Gastrocnemius medialis (tissue), 4 donors: Measurements from ENCODE around the gene AK8. TPM values are rescaled to one million over a fixed set of nuclear protein-coding genes. Genes with fewer than 3 reads are reported as not detected.

ENCODE experiments used
- ATAC-seq, 2 donors: fragments of 150-250 bp; one replicate each; pipeline ENCODE4 v1.9.1; 2016
- DNase-seq, 2 donors: peaks; one replicate each; pipeline ENCODE4 v3.0.0-alpha.2; 2019
- H3K27ac ChIP-seq, 4 donors: fragments of 200-600 bp; sonication (generic); 1 replicate in 1 of 4; 2 replicates in 3 of 4; pipeline ENCODE4 v1.5.1; 2016 to 2018; ENCODE audit warnings: mild to moderate bottlenecking in 2 of 4, moderate library complexity in 1 of 4
- H3K27me3 ChIP-seq, 3 donors: fragments of 200-600 bp; sonication (generic) in 2 of 3; 1 replicate in 1 of 3; 2 replicates in 2 of 3; pipeline versions ENCODE4 v1.5.1 to v1.6.0; 2016 to 2019; ENCODE audit warnings: mild to moderate bottlenecking in 1 of 3, moderate library complexity in 1 of 3
- H3K36me3 ChIP-seq, 2 donors: fragments of 200-600 bp; sonication (generic) in 1 of 2; one replicate each; pipeline ENCODE4 v1.5.1; 2017 to 2018
- H3K4me1 ChIP-seq, 2 donors: fragments of 200-600 bp; sonication (generic) in 1 of 2; one replicate each; pipeline ENCODE4 v1.5.1; 2016 to 2017; ENCODE audit warnings: mild to moderate bottlenecking in 2 of 2
- H3K4me3 ChIP-seq, 4 donors: fragments of 200-600 bp; sonication (generic) in 3 of 4; 1 replicate in 1 of 4; 2 replicates in 3 of 4; pipeline ENCODE4 v1.5.1; 2016 to 2019; ENCODE audit warnings: mild to moderate bottlenecking in 2 of 4
- H3K9me3 ChIP-seq, 3 donors: fragments of 200-600 bp; sonication (generic) in 2 of 3; 1 replicate in 1 of 3; 2 replicates in 2 of 3; pipeline ENCODE4 v1.5.1; 2016 to 2019
- POLR2A ChIP-seq, 2 donors: fragments of 450-650 bp; IDR thresholded peaks; one replicate each; pipeline ENCODE4 v1.6.1; 2017; ENCODE audit warnings: antibody characterized with exemption in 2 of 2, mild to moderate bottlenecking in 2 of 2, moderate library complexity in 2 of 2
- in situ Hi-C, 4 donors: fragments of 200-750 bp; cut with MboI; loops; one replicate each; pipeline versions ENCODE4 v1.15.0 to v1.8.0; 2017; ENCODE audit warnings: low sequenced_read_pairs in 4 of 4
- intact Hi-C: fragments of 100-400 bp; cut with DNase I; formaldehyde crosslinking; loops from one replicate; pipeline ENCODE4 v1.15.1; 2023; ENCODE audit warnings: low total_unique reads
- total RNA-seq, 4 donors: library from RNA; depleted of rRNA; stranded (reverse); fragments of >200 nt; gene quantifications; one replicate each; pipeline versions ENCODE4 v1.1.0 to v1.2.3, GENCODE V29; 2016
- TF ChIP-seq, protein P1 (sequence below), 5 experiments: fragments of 450-650 bp in 3 of 5; fragments of 200-600 bp in 2 of 5; sonication (generic) in 2 of 5; IDR thresholded peaks in 4 of 5; conservative IDR thresholded peaks in 1 of 5; 1 replicate in 4 of 5; 2 replicates in 1 of 5; pipeline ENCODE4 v1.5.1; 2016 to 2019; ENCODE audit warnings: antibody characterized with exemption in 5 of 5, mild to moderate bottlenecking in 3 of 5, moderate library complexity in 3 of 5

Gene AK8
- total RNA-seq, 4 donors from 2014 or later: not detected

DNA sequence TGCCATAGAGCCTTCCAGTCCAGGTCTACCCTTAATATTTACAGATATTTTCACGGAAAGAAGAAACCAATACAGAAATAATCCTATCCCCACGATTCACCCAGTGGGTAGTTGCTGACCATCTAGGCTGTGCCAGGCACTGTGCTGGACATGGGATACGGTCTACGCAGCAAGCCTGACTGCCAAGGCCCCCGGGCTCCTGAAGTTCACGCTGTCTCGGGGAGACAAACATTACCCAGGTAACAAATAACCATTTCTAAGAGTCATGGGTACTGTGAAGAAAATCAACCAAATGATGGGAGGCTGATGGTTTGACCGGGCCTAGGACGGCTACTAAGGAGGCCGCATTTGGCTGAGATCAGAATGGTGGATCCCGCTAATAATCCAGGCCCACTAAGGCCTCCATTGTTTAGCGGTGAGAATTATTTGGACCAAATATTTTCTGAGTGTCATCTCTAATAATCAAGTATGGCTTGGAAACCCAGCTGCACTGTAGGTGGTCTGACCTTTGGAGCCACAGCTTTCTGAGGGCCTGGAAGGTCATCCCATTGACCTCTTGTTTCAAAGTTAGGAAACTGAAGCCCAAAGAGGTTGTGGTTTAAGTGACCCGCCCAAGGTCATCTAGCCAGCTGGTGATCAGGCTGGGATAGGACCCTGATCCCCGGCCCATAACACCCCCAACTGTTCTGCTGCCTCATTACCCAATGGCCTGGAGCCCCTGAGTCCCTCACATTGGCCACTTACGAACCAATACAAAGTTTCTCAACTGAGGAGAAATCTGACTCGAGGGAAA lies 82.4 kb downstream of the AK8 start:
- Histone ChIP-seq H3K27ac (no peak overlapping the region), H3K4me1 (peaks cover 3% of the 10 kb centered on the region in 2 donors), H3K36me3 (no peaks in the 10 kb centered on the region), H3K4me3 (no peak overlapping the region), H3K9me3 (no peaks in the 10 kb centered on the region), H3K27me3 (no peaks in the 10 kb centered on the region)
- ATAC-seq (no peak), DNase-seq (no peak)
- in situ Hi-C loops (loop anchor here in 2 of 4 donors (5.0 to 25.0 kb wide), 2 partner anchors 288 to 383 kb away; partner anchors contain the start of genes CFAP77 (in 1 of the 2) and TTF1 (in 1 of the 2)), intact Hi-C loops (no loop called here)
- TF ChIP-seq, protein P1, sequence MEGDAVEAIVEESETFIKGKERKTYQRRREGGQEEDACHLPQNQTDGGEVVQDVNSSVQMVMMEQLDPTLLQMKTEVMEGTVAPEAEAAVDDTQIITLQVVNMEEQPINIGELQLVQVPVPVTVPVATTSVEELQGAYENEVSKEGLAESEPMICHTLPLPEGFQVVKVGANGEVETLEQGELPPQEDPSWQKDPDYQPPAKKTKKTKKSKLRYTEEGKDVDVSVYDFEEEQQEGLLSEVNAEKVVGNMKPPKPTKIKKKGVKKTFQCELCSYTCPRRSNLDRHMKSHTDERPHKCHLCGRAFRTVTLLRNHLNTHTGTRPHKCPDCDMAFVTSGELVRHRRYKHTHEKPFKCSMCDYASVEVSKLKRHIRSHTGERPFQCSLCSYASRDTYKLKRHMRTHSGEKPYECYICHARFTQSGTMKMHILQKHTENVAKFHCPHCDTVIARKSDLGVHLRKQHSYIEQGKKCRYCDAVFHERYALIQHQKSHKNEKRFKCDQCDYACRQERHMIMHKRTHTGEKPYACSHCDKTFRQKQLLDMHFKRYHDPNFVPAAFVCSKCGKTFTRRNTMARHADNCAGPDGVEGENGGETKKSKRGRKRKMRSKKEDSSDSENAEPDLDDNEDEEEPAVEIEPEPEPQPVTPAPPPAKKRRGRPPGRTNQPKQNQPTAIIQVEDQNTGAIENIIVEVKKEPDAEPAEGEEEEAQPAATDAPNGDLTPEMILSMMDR (IDR thresholded peaks at IDR 0.05 in 4 of 5, conservative IDR thresholded peaks at IDR 0.05 in 1 of 5): no peak
- no peak for TF ChIP-seq POLR2A (IDR thresholded peaks at IDR 0.05)

DNA sequence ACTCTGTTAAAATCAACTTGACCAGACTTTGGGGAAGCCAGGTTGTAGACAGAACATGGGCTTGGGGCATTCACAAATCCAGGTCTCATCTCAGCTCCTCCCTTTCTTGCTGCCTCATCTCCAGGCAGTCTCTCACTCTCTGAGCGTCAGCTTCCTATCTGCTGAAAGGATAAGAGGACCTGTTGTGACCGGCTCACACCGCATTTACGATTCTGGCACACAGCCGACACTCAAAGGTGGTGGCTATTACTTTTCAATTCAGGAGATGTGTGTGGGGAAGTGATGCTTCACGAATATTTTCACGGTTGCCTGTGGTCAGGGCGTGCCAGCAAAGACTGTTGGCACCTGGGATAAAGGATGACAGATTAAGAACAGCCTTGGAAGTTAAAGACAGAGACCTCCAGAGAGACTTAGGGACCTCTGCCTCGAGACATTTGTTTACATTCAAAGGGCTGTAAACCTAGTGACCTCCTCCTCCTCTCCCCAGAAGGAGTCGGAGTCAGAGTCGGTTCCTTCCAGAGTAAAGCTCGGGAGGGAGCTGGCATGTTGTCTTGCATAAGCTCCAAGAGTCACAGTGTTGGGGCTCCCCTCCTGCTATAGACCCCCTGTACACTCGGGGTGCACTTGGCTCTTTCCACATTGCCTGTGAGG lies 83.2 kb downstream of the AK8 start:
- TF ChIP-seq POLR2A (IDR thresholded peaks at IDR 0.05): no peak
- TF ChIP-seq, protein P1 (IDR thresholded peaks at IDR 0.05 in 4 of 5, conservative IDR thresholded peaks at IDR 0.05 in 1 of 5): no peak
- in situ Hi-C loops (loop anchor here in 2 of 4 donors (5.0 to 25.0 kb wide), 2 partner anchors 288 to 383 kb away; partner anchors contain the start of genes CFAP77 (in 1 of the 2) and TTF1 (in 1 of the 2)), intact Hi-C loops (no loop called here)
- ATAC-seq (no peak), DNase-seq (no peak)
- no peak overlapping the region for H3K4me3 ChIP-seq
- H3K27ac ChIP-seq: no peak overlapping the region
- no peaks in the 10 kb centered on the region for H3K9me3 ChIP-seq
- H3K36me3 ChIP-seq: no peaks in the 10 kb centered on the region
- H3K27me3 ChIP-seq: no peaks in the 10 kb centered on the region
- H3K4me1 ChIP-seq: peaks cover 1 to 3% of the 10 kb centered on the region in 2 donors

DNA sequence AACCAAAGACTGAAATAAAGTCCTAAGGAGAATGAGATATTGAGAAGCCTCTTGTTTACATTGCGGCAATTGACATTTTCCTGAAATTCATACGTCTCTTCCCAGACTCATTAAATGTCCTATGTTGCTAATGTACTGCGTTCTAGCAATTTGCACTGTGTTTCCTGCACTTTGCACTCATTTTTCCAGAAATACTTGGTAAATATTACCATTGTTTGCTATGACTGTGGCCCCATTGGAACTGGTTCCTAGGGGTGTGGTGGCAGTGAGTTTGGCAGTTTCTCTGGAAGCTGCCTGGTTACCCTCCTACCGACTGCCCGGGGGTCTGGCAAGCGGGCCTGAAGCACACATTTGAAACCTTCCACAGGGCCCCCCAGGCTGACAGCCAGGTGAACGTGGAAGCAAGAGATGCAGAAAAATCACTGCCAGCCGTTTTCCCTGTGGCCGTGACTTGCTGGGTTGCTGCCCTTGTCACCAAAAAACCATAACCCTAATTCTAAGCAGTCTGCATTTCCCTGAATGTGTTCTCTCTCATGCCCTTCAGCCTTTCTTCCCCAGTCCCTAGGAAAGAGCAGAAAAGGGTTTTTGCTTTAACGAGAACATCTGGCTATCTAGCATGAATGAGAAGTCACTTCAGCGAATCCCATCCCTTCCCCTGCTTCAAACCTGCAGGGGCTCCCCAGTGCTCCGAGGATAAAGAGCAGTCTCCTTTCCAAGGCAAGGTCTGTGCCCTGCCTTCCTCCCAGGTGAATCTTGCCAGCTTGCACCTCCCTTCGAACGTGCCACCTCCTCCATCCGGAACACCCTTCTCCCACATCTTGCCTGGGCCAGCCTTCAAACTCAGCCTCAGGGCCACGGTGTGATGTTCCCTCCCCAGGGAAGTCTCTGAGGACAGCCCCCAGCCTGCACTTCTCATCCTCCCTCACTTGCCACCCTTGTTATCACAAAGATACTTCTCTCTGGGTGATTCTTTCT lies 84.2 kb downstream of the AK8 start:
- H3K27ac ChIP-seq: no peak overlapping the region
- ATAC-seq (no peak), DNase-seq (no peak)
- TF ChIP-seq, protein P1 (IDR thresholded peaks at IDR 0.05 in 4 of 5, conservative IDR thresholded peaks at IDR 0.05 in 1 of 5): no peak
- intact Hi-C loops (no loop called here), in situ Hi-C loops (loop anchor here in 1 of 4 donors (25.0 kb wide), 1 partner anchor 382 kb away; the partner anchor contains the start of genes CFAP77 and TTF1)
- no peak overlapping the region for H3K4me3 ChIP-seq
- H3K9me3 ChIP-seq: no peaks in the 10 kb centered on the region
- no peaks in the 10 kb centered on the region for H3K27me3 ChIP-seq
- peaks cover 0 to 3% of the 10 kb centered on the region in 2 donors for H3K4me1 ChIP-seq
- H3K36me3 ChIP-seq: no peaks in the 10 kb centered on the region

DNA sequence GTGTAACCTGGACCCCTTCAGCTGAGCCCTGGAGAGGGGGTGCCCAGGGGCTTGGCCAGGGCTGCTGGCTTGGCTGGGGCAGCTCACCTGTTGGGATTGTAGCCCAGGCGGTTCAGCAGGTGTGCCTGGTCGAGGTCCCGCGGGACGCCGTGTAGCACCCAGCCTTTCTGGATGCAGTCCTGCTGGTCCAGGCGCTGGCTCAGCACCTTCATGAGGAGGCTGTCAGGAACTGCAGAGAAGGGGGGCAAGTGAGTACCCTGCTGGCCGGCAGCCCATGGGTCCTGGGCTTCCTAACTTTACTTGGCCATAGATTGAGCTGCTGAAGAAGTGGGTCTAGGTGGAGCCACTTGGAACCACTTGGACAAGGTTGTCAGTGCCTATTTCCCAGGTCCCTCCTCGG lies 85.5 kb downstream of the AK8 start:
- in situ Hi-C loops (loop anchor here in 1 of 4 donors (25.0 kb wide), 1 partner anchor 380 kb away; the partner anchor contains the start of genes CFAP77 and TTF1), intact Hi-C loops (no loop called here)
- H3K27ac ChIP-seq: no peak overlapping the region
- ATAC-seq: no peak
- peaks cover 0 to 6% (median 0%) of the 10 kb centered on the region in 3 donors for H3K9me3 ChIP-seq
- no peak overlapping the region for H3K4me3 ChIP-seq
- no peak for TF ChIP-seq POLR2A (IDR thresholded peaks at IDR 0.05)
- TF ChIP-seq, protein P1 (IDR thresholded peaks at IDR 0.05 in 4 of 5, conservative IDR thresholded peaks at IDR 0.05 in 1 of 5): no peak
- H3K4me1 ChIP-seq: no peaks in the 10 kb centered on the region
- DNase-seq: no peak
- H3K36me3 ChIP-seq: no peaks in the 10 kb centered on the region
- peaks cover 0 to 6% (median 2%) of the 10 kb centered on the region in 3 donors for H3K27me3 ChIP-seq
